Thymus (tissue), 11 donors: ENCODE data around the gene ACTRT3. TPM values are rescaled to one million over a fixed set of nuclear protein-coding genes. Genes with fewer than 3 reads are reported as not detected.

Source experiments
- DNase-seq, 9 donors: peaks; one replicate each; pipeline ENCODE4 v3.0.0-alpha.2; 2013; ENCODE audit warnings: low spot score in 9 of 9, low read depth in 6 of 9, missing footprints in 1 of 9
- H3K27ac ChIP-seq, 2 donors: one replicate each; pipeline ENCODE4 v1.5.1; 2013; ENCODE audit warnings: control low read depth in 1 of 2, low read depth in 1 of 2, low read length in 1 of 2, mild to moderate bottlenecking in 1 of 2, moderate library complexity in 1 of 2
- H3K27me3 ChIP-seq, 2 donors: one replicate each; pipeline ENCODE4 v1.5.1; 2013; ENCODE audit warnings: low read length in 1 of 2; ENCODE audit not compliant: control insufficient read depth in 2 of 2, insufficient read depth in 1 of 2
- H3K36me3 ChIP-seq, 2 donors: one replicate each; pipeline ENCODE4 v1.5.1; 2013; ENCODE audit warnings: low read length in 1 of 2, mild to moderate bottlenecking in 1 of 2, moderate library complexity in 1 of 2; ENCODE audit not compliant: control insufficient read depth in 2 of 2, insufficient read depth in 2 of 2
- H3K4me1 ChIP-seq, 2 donors: one replicate each; pipeline ENCODE4 v1.5.1; 2013; ENCODE audit warnings: low read length in 2 of 2; ENCODE audit not compliant: control insufficient read depth in 2 of 2, insufficient read depth in 2 of 2
- H3K4me3 ChIP-seq, 2 donors: one replicate each; pipeline ENCODE4 v1.5.1; 2013; ENCODE audit warnings: low read length in 2 of 2, control low read depth in 1 of 2, mild to moderate bottlenecking in 1 of 2
- H3K9me3 ChIP-seq, 2 donors: one replicate each; pipeline ENCODE4 v1.5.1; 2013; ENCODE audit warnings: low read length in 1 of 2, mild to moderate bottlenecking in 1 of 2; ENCODE audit not compliant: control insufficient read depth in 2 of 2, insufficient read depth in 1 of 2
- WGBS: extraction: QIAGEN DNeasy Blood & Tissue Kit; methylation state at CpG from one replicate; pipeline ENCODE4 v1.1.7; 2013; 5-methylcytosine and 5-hydroxymethylcytosine counted together
- polyA plus RNA-seq: library from polyadenylated mRNA; stranded (reverse); fragments of 200-250 nt; gene quantifications from one replicate; pipeline ENCODE4 v1.2.3, GENCODE V29; 2013
- total RNA-seq: library from RNA; stranded (reverse); fragments of 120-200 nt; gene quantifications from one replicate; pipeline ENCODE4 v1.2.4, GENCODE V29; 2013
- donor health status: healthy.

Gene ACTRT3
- total and polyA plus RNA-seq, 2 donors = 1.0 to 1.5 TPM

GRCh38 chr3:169759256-169759655 is 10.1 kb downstream of the ACTRT3 start:
- H3K27me3 ChIP-seq = no peaks in the 10 kb centered on the region
- H3K4me3 ChIP-seq = no peak overlapping the region
- 5% methylated on average over 2 of the region's 2 CpGs for WGBS
- no peaks in the 10 kb centered on the region for H3K36me3 ChIP-seq
- peaks cover 2 to 5% of the 10 kb centered on the region in 2 donors for H3K4me1 ChIP-seq
- peak in 2 of 9 donors; percentile 21 to 52 for DNase-seq
- H3K9me3 ChIP-seq = peaks cover 0 to 4% of the 10 kb centered on the region in 2 donors
- H3K27ac ChIP-seq = no peak overlapping the region

DNA sequence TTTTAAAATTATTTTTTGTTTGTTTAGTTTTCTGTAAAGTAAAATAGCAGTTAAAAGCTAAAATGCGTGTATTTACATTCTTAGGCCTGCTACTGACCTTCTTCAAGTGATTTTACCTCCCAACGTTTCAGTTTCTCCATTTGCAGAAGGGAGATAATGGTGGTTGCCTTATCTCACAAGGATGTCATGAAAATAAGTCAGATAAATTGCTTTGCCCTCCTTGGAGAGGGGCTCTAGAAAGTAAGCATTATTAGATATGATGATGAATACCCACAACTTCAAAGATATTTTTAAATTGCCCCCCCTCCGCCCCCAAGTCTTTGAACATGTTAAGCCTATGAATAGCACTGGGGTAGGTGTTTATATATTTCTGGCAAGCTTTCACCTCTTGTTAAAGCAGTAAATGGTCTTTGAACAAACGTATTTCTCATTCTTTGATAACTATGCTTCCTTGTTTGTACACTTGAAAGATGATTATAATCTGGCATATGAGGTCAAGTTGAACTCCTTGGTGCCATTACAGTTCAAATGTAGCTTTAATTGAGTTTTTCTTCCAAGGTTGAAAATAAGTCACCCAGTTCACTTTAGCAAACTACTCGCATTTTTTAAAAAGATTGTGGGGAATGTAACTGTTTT is 10.9 kb downstream of the ACTRT3 start:
- Histone ChIP-seq H3K27me3 (no peaks in the 10 kb centered on the region), H3K27ac (no peak overlapping the region), H3K4me1 (peaks cover 0 to 2% of the 10 kb centered on the region in 2 donors), H3K36me3 (no peaks in the 10 kb centered on the region), H3K9me3 (peaks cover 0 to 4% of the 10 kb centered on the region in 2 donors), H3K4me3 (no peak overlapping the region)
- WGBS = 60% methylated on average over 5 of the region's 5 CpGs
- DNase-seq = no peak

- no peaks in the 10 kb centered on the region for H3K36me3 ChIP-seq
- peaks cover 0 to 2% of the 10 kb centered on the region in 2 donors for H3K4me1 ChIP-seq
- DNase-seq = no peak
- H3K27me3 ChIP-seq = no peaks in the 10 kb centered on the region
- H3K27ac ChIP-seq = no peak overlapping the region
- 87% methylated on average over 2 of the region's 2 CpGs for WGBS
- no peak overlapping the region for H3K4me3 ChIP-seq
- no peaks in the 10 kb centered on the region for H3K9me3 ChIP-seq
These were observed 13.9 kb downstream of the ACTRT3 start for GRCh38 chr3:169755488-169755887.

- Histone ChIP-seq H3K4me1 (peaks cover 0 to 2% of the 10 kb centered on the region in 2 donors), H3K4me3 (no peak overlapping the region), H3K27ac (no peak overlapping the region), H3K36me3 (no peaks in the 10 kb centered on the region), H3K27me3 (no peaks in the 10 kb centered on the region), H3K9me3 (no peaks in the 10 kb centered on the region)
- no peak for DNase-seq
- 95% methylated on average over 3 of the region's 3 CpGs for WGBS
These were observed 14.7 kb downstream of the ACTRT3 start for GRCh38 chr3:169754711-169755110.

- H3K27me3 ChIP-seq = peaks cover under 1 to 5% of the 10 kb centered on the region in 2 donors
- DNase-seq = no peak
- H3K9me3 ChIP-seq = no peaks in the 10 kb centered on the region
- WGBS = 97% methylated on average over 2 of the region's 2 CpGs
- no peaks in the 10 kb centered on the region for H3K4me1 ChIP-seq
- H3K27ac ChIP-seq = no peak overlapping the region
- no peak overlapping the region for H3K4me3 ChIP-seq
- H3K36me3 ChIP-seq = no peaks in the 10 kb centered on the region
These were observed 17.5 kb downstream of the ACTRT3 start for GRCh38 chr3:169751875-169752274.

GRCh38 chr3:169750665-169751064 is 18.7 kb downstream of the ACTRT3 start:
- no peaks in the 10 kb centered on the region for H3K36me3 ChIP-seq
- DNase-seq = no peak
- 96% methylated on average over 2 of the region's 2 CpGs for WGBS

DNA sequence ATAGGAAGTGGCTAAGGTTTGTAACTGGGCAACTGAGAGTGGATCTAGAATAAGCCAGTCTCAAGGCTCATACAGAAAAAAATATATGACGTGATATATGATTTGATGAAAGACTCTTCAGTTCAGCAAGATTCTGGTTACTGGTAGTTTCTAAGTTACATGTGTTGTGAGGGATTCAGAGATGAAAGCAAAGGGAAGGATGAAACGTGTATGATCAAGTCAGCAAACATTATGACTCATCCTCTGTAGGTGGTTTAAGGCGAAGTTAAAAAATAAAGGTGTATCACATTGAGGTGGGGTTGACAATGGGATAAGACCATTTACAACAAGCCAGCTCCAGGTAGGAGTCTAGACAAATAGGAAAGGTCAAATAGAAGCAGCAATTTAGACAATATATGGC is 20.7 kb downstream of the ACTRT3 start:
- DNase-seq = no peak
- Histone ChIP-seq H3K36me3 (no peaks in the 10 kb centered on the region), H3K4me3 (no peak overlapping the region), H3K4me1 (no peaks in the 10 kb centered on the region), H3K9me3 (no peaks in the 10 kb centered on the region), H3K27me3 (peaks cover 4 to 6% of the 10 kb centered on the region in 2 donors), H3K27ac (no peak overlapping the region)
- 68% methylated on average over 3 of the region's 3 CpGs for WGBS

More at GRCh38 chr3:169750665-169751064, 18.7 kb downstream of the ACTRT3 start:
- no peaks in the 10 kb centered on the region for H3K4me1 ChIP-seq
- H3K4me3 ChIP-seq = no peak overlapping the region
- no peaks in the 10 kb centered on the region for H3K9me3 ChIP-seq
- H3K27ac ChIP-seq = no peak overlapping the region
- H3K27me3 ChIP-seq = peaks cover 4 to 6% of the 10 kb centered on the region in 2 donors

DNA sequence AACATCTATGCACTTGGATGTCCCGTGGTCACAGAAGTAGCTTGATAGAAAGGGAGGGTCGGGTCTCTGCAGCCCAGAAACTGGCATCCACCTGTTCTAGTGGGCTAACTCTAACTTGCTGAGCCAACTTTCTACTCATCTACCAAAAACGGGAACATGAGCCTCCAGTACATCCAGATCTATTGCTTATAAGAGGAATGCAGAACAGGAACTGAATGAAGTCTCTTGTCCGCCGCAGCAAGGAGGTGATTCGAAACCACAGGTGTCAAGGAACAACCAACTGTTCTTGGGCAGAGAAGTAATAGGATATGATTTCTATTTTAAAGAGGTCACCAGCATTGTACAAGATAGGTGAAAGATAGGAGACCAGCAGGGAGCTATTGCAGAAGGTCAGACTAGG is 22.4 kb downstream of the ACTRT3 start:
- DNase-seq = no peak
- Histone ChIP-seq H3K27me3 (peaks cover 4 to 6% of the 10 kb centered on the region in 2 donors), H3K27ac (no peak overlapping the region), H3K4me1 (no peaks in the 10 kb centered on the region), H3K4me3 (no peak overlapping the region), H3K36me3 (no peaks in the 10 kb centered on the region), H3K9me3 (no peaks in the 10 kb centered on the region)
- 18% methylated on average over 6 of the region's 6 CpGs for WGBS

DNA sequence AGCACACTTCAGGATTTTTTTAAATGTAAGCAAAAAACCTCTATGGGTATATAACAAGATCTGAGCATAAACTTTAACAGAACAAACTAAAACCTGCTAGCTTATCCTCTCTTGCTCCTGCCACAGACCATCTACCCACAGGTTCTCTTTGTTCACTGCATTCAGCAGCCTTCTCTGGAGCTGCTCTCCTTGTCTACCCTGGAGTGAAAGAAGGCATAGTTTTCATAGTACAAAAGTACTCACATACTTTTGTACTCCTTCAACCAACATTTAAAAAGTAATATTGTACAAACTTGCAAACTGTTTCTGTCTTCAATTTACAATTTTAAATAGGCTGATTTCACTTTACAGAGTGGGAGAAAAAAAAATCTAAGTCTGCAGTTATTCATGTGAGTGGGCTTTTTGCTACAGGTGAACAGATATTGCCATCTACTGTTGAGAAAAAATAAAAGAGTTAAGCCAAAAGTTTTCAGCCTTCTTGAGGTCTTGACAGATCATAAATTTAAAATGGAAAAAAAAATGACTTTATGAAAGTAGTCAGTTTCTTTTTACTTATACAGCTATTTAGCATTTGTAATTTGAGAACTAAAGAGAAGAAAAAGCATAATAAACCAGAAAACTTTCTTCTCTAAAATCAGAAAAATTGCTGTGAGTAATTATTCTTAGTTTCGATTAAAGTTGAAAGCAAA is 24.9 kb downstream of the ACTRT3 start:
- Histone ChIP-seq H3K36me3 (no peaks in the 10 kb centered on the region), H3K4me1 (no peaks in the 10 kb centered on the region), H3K4me3 (no peak overlapping the region), H3K27ac (no peak overlapping the region), H3K27me3 (peaks cover 4 to 6% of the 10 kb centered on the region in 2 donors), H3K9me3 (no peaks in the 10 kb centered on the region)
- peak in 1 of 9 donors; percentile 59 for DNase-seq
- 0% methylated on average over 1 of the region's 1 CpG for WGBS
